HG02642 (cell line): ENCODE measurements around the gene TTF2.
"Not testable (repeated sequence)": the region's sequence is repeated elsewhere in the genome, so short reads cannot be mapped to it uniquely, and the experiment has no call there.

Source experiments
- ATAC-seq: cut with Tn5 transposase; IDR thresholded peaks from one replicate; pipeline ENCODE4 v1.9.1; 2021; ENCODE audit warnings: mild to moderate bottlenecking; ENCODE audit not compliant: unreplicated experiment, poor library complexity

The TTF2 gene

DNA sequence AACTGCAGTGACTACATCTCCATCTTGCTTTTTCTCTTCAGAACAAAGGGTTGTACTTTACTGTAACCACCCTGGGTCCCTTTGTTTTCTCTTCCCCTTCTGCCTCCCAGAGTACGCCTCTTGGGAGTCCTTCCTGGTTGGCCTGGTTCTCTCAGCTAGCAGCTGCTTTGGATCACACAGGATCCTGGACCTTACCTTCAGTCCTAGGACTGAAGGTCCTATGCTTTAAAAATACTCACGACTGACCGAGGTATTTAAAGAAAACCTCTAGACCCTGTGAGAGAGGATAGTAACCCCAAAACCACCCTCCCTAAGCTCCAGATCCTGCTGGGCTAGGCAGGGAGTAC, 56.6 kb downstream of the TTF2 start:
- ATAC-seq: no peak

GRCh38 chr1:117117697-117118096, 57.6 kb downstream of the TTF2 start:
- no peak for ATAC-seq

- ATAC-seq: no peak
These were observed 58.0 kb downstream of the TTF2 start for GRCh38 chr1:117118137-117118536.

DNA sequence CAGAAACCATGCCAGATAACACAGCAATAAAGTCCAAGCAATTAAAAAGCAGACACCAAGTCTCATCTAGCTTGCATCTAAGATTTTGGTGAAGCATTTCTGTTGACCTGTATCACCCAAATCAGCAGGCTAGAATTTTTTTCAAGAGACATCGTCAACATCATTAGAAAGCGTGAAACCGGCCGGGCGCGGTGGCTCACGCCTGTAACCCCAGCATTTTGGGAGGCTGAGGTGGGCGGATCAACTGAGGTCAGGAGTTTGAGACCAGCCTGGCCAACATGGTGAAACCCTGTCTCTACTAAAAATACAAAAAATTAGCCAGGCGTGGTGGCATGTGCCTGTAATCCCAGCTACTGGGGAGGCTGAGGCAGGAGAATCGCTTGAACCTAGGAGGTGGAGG, 59.0 kb downstream of the TTF2 start:
- ATAC-seq: not testable (repeated sequence)

GRCh38 chr1:117120774-117121588, 60.9 kb downstream of the TTF2 start:
- peak; percentile 4 for ATAC-seq

DNA sequence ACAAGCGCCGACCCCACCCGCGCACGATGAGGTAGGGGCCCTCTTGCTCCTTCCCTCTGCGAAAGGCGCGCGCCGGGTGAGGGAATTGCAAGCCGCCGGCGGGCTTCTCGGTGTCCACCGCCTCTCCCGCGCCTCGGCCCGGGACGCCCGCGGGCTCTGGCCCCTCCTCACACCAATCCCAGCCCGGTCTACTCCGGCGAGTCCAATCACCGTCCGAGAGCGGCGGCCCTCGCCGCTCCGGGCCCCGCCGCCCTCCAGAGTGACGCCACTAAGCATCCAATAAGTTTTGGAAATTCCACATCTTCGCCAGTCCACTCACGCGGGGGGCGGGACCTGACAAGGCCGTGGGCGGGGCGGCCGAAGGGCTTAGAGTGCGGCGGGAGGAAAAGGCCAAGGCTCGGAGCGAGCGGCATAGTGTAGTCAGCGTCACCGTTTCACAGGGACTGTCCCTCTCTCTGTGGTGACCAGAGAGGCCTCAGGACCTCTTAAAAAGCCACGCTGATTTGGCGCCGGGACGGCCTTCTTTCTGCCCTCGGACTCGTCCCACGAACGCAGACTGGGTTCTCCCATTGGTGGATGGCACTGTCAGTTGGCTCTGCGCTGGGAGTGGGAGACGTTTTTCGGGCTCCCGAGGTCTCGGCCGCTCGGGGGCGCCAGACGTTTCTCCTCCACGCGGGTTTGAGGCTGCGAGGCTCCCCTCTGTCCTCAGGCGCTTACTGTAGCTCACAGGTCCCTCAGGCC, 61.6 kb downstream of the TTF2 start, which contains the start of gene TRIM45:
TRIM45 (minus strand) TSS at position 161 of the 741 bp plus-strand sequence. CDS start 548 bp downstream, outside the sequence.
- ATAC-seq: peak; percentile 95

DNA sequence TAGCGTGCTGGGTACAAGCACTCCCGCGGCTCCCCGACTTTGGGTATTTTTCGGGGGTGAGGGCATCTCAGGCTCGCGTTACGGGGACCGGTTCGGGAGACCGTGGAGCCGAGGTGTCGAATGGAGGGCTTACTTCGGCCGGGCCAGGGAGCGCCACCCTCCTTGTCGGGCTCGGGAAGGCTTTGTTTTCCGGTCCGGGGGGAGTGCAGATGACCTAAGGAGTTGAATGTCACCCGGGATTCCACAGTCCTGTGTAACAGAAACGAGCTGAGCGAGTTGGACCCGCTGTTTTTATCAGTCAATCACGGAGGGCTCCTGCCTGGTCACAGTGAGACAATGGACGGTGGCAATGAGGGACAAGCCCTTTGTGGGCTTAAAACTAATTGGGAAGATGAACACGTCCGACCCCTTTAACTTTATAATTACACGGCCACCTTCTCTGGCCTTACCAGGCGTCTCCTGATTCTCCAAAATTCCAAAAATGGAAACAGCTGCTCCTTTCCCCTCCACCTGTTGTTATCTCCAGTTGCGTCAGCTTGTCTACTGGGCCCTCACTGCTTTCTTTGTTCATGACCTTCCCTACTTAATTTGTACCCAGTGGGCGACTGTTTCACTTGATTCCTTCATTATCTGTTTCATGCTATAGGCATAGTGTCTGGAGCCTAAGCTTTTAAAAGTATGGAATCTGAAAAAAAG, 62.4 kb downstream of the TTF2 start:
- no peak for ATAC-seq

- no peak for ATAC-seq
These were observed 63.1 kb downstream of the TTF2 start for GRCh38 chr1:117123274-117123673.

- ATAC-seq: no peak
These were observed 64.5 kb downstream of the TTF2 start for GRCh38 chr1:117124661-117125060.

DNA sequence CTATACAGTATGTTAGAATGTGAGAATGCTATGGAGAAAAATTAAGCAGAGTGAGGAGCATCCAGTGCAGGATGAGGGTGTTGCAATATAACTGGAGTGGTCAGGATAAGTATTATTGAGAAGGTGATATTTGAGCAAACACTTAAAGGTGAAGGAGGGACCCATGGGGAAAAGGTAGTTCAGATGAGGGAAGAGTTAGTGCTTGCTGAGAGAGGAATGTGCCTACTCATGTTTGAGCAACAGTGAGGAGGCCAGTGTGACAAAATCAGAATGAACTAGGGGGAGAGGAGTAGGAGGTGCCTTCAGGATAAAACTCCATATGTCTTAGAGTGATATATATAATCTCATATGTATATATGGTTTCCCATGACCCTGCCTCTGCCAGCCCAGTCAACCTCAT, 67.7 kb downstream of the TTF2 start:
- no peak for ATAC-seq

GRCh38 chr1:117128323-117129079, 68.4 kb downstream of the TTF2 start:
- ATAC-seq: no peak

- no peak for ATAC-seq
These were observed 70.4 kb downstream of the TTF2 start for GRCh38 chr1:117130526-117130925.

DNA sequence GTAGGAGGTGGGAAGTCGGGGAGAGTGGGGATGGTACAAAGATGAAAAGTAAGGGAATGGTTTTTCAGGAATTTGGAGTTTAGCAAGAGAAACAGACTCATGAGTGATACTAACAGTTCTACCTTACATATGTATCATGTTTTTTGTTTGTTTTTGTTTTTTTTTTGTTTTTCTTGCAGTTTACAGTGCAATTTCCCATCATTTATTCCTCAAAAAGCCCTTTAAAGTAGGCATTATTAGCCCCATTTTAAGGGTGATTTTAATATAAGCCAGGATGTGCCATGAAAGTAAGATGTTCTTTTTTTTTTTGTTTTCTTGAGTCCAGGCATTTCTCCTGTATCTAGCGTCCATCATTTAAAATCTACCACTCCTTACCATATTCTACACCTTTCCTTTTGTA, 75.2 kb downstream of the TTF2 start:
- ATAC-seq: no peak

GRCh38 chr1:117136749-117137148, 76.6 kb downstream of the TTF2 start:
- no peak for ATAC-seq

GRCh38 chr1:117137281-117137855, 77.2 kb downstream of the TTF2 start:
- ATAC-seq: no peak

DNA sequence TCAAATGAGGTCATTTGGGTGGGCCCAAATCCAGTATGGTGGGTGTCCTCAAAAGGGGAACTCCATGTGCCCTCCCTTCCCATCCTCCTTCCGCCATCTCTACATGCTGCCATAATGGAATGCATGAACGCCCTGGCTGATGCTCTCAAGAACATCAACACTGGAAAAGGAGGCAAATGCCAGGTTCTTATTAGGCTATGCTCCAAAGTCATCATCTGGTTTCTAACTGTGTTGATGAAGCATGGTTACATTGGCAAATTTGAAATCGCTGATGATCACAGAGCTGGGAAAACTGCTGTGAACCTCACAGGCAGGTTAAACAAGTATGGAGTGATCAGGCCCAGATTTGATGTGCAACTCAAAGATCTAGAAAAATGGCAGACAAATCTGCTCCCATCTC, 78.0 kb downstream of the TTF2 start:
- no peak for ATAC-seq

GRCh38 chr1:117138561-117138960, 78.4 kb downstream of the TTF2 start:
- no peak for ATAC-seq

GRCh38 chr1:117142200-117142599, 82.1 kb downstream of the TTF2 start:
- no peak for ATAC-seq

GRCh38 chr1:117143172-117143571, 83.0 kb downstream of the TTF2 start:
- no peak for ATAC-seq

- ATAC-seq: no peak
These were observed 83.7 kb downstream of the TTF2 start for GRCh38 chr1:117143871-117144270.
